ENCODE data around the gene NT5C2.
"Not testable (repeated sequence)": the region's sequence is repeated elsewhere in the genome, so short reads cannot be mapped to it uniquely, and the experiment has no call there.

Gene NT5C2

DNA sequence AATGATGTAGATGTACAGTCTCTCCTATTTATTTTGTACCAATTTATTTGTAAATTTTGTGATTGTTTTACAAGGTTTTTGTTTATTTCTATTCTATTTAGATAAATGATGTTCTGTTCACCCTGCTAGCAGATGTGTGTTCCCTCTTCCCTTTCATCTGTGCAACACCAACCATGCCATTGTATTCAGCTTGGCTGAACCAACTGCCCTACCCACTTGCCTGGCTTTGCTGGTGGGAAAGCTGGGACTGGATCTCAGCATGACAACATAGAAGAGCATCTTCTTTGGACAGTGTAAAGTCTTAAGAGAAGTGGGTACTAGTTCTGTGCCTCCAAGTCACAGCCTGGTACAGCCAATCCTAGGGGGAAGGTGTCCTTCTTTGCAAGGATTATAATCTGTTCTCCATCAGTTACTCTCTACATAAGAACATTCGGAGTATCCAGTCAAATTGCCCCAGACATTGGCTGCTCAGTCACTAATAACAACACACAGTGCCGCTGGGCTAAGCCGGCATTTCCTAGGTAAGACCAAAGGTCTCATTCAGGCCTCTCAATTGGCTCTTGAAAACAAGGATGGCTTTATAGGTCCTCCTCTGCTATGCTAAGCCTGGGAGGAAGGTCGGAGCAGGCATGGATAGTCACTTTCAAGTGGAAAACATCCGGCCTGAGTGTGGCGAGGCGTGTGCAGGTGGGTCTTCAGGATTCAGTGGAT is 109.7 kb downstream of the NT5C2 start:
- no peak for DNase-seq

DNA sequence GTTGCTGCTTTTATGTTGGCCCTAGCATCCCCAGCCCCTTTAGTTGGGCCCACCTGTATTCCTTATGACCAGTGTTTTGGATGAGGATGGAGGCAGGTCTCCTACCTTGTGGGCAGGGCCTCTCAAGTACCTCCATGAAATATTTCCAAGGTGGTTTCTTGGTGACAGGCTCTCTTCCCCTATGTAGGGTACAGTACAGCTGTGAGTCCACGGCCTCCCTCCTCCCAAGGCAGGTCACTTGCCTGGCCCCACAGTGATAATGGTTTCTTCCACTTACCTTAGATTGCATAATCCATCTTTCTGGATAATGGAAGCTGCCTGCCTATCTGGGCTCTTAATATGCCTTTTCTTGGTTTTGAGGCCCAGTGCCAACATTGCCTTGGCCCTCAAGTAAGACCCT is 110.4 kb downstream of the NT5C2 start:
- no peak for DNase-seq

DNA sequence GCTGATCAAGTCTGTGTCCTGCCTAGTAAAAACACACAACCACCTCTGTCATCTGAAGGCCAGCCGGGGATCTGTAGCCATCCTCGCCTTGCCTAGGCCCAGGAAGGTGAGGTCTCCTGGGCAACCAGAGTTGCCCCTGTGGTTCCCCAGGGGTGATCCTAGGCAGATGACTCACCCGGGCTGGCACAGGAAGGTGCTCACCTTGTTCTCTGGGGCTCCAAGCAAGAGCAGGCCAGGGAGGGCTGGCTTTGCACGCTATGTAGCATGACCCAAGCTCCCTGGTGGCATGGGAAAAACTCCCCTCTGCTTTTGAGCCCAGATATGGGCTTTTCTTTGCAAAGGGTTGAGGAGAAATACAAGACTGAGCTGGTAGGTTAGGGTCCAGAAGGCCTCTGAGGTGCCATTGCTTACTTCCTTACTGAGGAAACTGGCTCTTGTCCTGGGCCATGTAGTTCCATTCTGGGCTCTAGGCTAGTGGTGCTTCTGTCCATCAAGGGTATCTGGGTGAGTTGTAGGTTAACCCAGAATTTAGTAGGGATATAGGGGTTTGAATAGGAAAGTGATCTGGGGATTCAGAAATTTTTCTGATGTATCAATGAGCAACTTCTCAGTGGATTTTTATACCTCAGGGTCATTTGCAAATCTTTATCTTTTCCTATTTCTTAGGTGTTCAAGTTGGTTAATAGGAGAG is 112.0 kb downstream of the NT5C2 start:
- peak; percentile 13 for DNase-seq

GRCh38 chr10:103079946-103080345 is 113.1 kb downstream of the NT5C2 start:
- DNase-seq = no peak

GRCh38 chr10:103079100-103079499 is 114.0 kb downstream of the NT5C2 start:
- DNase-seq = no peak

DNA sequence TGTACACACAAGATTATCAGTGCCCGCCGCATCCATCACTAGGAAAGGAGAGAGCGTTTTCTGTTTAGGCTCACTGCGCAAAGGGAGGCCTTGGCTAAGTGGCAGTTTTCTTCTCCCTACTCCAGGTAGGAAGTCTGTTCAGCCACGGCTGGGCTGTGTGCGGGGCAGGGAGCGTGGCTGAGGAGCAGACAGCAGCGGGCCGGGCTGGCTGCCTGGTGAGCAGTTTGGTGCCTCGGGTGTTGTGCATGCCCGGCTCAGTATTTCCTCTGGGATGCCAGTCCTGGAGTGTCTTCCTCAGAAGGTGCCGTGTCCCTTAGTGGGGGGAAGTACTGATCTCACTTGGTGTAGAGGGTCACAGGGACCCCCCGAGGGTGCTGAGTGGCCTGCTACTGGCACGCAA is 114.4 kb downstream of the NT5C2 start:
- no peak for DNase-seq

- DNase-seq = no peak
These were observed 114.8 kb downstream of the NT5C2 start for GRCh38 chr10:103078309-103078615.

GRCh38 chr10:103077491-103078308 is 115.4 kb downstream of the NT5C2 start:
- DNase-seq = no peak

- DNase-seq = no peak
These were observed 116.1 kb downstream of the NT5C2 start for GRCh38 chr10:103077020-103077419.

GRCh38 chr10:103072891-103073290 is 120.2 kb downstream of the NT5C2 start:
- DNase-seq = no peak

DNA sequence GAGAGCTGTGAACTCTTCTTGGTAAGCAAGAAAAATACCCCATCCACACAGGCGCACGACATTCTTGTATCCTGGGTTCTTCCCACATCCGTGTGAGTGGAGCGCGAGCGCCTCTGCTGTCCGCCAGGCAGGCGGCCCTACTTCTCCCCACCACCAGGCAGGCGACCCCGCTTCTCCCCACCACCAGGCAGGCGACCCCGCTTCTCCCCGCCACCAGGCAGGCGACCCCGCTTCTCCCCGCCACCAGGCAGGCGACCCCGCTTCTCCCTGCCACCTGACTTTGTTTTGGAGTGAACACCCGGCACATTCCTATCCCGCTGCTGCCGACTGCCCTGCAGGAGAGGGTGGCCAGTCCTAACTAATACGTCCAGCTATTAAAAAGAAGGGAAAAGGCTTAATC is 120.8 kb downstream of the NT5C2 start:
- no peak for DNase-seq

DNA sequence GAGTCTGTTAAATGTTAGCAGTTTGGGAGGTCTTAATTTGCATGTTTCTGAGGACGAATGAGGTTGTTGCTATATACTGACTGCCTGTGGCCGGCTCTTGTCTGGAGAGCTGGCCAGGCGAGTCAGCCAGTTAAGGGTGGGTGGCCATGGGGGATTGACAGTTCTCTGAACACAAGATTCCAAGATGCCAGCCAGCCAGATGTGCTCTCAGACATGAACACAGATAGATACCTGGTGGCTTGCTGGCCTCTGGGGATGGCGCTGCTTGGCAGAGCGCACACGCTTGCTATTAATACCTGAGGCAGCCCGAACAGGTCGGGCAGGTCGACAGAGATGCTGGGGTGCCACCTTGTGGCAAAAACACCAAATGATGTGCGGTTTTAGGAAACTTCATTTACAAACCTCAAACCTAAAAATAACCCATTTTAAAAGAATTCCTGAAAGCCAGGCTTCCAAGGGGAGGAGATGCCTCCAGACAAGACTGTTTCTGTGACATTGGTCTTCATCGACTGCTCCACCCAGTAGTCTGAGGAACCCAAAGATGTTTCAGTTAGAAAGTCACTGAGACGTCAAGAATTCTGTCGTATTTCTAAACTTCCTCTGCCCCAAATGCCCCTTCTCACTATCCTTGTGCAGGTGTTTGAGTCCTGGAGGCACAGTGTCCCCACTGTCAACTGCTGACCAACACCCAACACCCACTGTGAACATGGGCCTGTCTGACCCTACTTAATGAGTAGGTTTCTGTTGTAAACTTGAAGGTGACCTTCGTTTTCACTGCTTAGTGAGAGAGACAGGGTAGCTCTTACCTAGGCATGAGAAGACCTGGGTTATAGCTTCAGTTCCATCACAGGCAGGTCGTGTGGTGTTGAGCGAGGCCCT is 123.4 kb downstream of the NT5C2 start:
- DNase-seq = peak; percentile 82

DNA sequence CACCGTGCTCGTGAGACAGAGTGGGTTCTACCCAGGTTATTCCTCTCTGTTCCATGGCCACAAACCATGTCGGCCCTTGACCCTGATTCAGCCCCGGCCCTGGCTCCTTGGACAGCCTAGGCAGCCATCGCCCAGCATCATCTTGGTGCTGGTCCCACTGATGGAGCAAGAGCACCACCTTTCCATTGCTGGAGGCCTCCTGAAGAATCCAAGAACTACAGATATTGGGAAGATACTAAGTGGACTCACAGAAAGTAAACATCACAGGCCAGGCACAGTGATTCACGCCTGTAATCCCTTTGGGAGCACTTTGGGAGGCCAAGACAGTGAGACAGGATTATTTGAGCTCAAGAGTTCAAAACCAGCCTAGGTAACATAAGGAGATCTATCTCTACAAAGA is 125.1 kb downstream of the NT5C2 start:
- no peak for DNase-seq

GRCh38 chr10:103067484-103067883 is 125.6 kb downstream of the NT5C2 start:
- no peak for DNase-seq

DNA sequence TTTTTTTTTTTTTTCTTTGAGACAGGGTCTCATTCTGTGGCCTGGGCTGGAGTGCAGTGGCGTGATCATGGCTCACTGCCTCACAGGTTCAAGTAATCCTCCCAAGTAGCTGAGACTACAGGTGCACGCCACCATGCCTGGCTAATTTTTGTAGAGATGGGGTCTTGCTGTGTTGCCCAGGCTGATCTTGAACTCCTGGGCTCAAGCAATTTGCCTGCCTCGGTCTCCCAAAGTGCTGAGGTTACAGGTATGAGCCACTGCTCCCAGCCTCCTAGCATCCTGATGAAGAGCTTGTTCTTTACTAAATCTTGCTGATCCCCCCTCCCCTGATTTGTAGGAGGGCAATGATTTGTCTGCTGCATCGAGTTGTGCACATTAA is 126.0 kb downstream of the NT5C2 start:
- DNase-seq = not testable (repeated sequence)

- no peak for DNase-seq
These were observed 126.7 kb downstream of the NT5C2 start for GRCh38 chr10:103066141-103067098.

DNA sequence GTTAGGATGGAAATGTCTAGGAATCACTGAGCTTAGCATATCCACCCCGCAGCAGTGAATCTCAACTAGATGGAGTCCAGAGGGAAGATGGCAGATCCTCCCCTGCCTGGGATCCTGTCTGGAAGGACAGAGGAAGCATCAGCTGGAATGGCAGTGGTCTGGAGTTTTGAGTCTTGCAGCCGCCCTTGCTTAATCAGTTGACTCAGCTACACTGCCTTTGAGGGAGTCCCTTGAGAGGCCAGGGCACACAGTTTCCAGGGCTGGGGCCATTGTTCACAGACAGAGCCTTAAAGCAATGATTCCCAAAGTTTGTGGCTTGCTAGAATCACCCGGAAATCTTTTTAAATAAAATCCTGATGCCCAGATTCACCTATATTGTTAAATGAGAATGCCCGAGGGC is 128.1 kb downstream of the NT5C2 start:
- DNase-seq = no peak

DNA sequence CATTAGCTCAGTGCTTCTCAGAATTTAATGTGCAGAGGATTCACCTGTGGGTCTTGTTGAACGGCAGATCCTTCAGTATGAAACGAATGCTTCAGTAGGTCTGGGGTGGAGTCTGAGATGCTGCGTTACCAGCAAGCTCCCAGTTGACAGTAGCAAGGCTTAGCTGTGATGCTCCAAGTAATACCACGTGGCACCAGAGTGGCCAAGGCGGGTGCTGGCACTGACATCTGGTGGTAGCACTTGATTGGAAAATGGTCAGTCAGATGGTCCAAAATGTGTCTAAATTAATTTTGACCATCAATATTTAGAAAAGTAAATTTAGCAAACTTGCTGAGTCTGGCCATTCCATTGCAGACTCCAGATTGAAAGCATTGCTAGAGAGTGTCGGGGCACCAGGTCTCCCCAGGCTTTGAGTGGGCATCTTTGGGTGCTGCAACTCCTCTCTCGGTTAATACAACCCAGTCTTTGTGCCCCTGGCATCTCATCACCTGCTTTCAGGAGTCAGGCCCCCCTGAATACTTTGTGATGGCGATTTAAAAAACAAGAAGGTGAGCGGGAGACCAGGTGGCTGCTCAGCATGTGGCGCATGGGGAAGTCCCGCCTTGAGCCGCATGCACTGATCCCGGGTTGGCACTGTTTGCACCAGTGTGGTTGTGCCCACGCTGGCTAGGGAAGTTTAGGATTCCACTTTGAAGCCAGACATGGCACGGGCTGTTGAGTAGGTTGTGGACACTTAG is 130.1 kb downstream of the NT5C2 start:
- no peak for DNase-seq

DNA sequence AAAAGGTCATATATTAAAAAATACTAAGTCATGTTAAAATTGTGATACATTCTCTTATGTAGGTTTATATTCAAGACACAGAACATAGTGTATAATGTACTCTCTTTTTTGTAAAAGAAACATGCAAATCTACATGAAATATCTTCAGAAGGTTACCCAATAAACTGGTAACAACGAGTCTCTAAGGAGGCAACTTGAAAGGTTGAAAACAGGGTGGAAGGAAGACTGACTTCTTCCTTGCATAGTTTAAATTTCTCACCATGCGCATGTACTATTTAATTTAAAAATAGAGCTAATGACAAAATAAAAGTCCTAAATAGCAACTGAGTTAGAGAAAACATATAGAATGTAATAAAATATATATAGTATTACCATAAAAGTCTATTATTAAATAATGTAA is 132.5 kb downstream of the NT5C2 start:
- DNase-seq = no peak

DNA sequence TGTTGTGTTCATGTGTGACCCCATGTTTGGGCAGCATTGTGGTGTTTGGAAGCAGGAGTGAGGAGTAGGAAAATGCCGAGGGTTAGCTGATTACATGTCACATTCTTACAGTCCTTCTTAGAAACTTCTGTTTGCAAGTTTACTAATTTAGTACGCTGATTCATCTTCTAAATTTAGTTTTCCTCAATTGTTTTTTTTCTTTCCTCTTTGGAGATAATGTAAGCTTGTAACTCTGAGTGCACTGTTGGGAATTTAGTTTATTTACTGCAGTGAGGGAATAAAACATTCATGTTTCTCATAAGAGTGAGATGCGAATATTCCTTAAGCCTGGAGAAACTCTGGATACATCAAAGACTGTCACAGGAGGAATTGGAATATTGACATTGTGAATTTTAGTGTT is 135.0 kb downstream of the NT5C2 start:
- no peak for DNase-seq

- no peak for DNase-seq
These were observed 138.0 kb downstream of the NT5C2 start for GRCh38 chr10:103055105-103055504.
